Effector CD8-positive, alpha-beta T cell (primary cell): Measurements from ENCODE around the gene GNAQ.
"Not testable (repeated sequence)": the region's sequence is repeated elsewhere in the genome, so short reads cannot be mapped to it uniquely, and the experiment has no call there.

ENCODE experiments used
- DNase-seq: peaks from one replicate; lab custom pipeline; 2025; lab: John Stamatoyannopoulos, UW

Gene GNAQ

DNA sequence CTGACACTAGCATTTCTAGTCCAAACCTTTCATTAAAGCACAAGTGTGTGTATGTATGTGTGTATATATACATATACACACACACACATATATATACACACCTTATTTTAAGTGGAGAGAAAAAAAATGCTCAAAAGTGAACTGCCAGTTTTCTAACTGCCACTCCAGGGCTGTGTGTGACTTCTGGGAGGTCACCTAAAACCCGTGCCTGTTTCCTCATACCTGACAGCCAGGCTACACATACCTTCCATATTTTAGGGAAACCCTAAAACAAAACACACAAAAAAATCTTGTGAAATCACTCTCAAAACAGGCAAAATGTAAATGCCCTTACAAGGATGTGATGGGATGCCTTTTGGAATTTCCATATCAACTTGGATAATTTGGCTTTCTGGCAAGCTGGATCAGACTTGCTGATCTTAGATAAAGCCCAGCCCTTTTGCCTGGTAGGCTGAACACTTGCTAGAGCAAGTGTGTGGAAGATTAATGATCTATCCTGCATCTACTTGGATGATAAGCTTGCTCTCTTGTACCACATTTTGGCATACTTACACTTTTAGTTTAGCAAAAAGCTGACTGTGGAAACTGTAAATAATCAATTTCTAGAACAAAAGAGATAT lies 127.8 kb downstream of the GNAQ start:
- DNase-seq, result no peak

DNA sequence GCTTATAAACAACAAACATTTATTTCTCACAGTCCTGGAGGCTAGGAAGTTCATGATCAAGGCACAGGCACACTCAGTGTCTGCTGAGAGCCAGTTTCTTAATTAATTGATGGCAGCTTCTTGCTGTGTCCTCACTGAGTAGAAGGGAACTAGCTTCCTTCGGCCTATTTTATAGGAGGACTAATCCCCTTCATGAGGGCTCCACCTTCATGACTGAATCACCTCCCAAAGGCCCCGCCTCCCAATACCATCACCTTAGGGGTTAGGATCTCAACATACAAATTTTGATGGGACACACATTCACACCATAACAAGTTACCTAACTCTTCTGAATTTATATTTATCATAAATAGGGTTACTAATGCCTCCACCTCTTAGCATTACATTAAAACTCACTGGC lies 129.8 kb downstream of the GNAQ start:
- no peak for DNase-seq

DNA sequence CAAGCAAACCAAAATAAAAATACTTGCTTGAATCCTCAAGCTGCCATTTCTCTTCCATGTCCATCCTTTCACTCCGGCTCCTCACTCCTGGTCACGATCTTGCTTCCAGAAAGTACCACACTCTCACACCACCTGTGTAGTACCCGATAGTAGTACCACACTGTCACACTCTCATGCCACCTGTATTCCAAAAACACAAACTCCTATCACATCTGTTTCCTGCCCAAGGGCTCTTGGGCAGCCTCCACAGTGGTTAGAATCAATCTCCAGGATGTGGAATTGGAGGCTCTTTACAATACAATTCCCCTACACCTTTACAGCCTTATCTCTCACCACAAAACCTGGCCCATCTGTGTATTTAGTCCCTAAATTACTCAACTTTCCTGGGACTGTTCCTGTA lies 130.6 kb downstream of the GNAQ start:
- no peak for DNase-seq

DNA sequence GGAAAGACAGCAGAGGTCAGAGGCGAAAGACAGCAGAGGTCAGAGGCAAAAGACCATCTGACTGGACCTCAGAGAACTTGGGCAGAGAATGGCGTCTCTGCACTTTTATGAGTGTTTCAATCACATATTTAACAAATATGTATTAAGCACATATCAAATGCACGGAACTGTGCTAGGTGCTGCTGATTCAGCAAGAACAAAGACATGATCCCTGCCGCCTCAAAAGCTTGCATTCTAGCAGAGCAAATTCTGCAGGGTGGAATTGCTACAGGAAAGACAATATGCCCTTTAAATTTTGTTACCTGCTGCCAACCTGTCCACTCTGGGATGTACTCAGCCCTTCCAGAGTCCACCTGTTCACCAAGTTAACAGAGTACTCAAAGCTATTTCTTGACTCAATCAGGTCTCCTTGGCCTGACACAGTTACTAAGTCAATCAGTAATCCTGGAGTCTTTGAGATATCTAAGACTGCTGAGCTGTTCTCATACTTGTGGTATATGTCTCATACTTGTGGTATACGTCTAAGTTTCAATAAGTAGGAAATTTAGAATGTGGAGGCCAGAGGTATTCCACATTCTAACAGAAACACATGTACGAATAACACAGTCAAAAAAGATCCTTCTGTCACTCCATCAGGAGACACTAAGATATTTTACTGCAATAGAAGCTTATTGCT lies 131.8 kb downstream of the GNAQ start:
- no peak for DNase-seq

DNA sequence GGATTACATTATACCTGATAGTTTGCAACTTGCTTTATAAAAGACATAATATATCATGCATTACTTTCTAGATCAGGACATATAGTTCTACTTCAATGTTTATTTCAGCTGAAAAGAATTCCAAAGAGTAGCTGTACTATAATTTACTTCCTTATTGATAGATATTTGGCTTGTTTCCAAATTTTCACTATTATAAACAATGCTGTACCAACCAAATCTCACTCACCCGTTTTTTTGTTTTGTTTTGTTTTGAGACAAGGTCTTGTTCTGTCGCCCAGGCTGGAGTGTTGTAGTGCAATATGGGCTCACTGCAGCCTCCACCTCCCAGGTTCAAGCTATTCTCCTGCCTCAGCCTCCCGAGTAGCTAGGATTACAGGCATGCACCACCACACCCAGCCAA lies 132.7 kb downstream of the GNAQ start:
- DNase-seq, result no peak

DNA sequence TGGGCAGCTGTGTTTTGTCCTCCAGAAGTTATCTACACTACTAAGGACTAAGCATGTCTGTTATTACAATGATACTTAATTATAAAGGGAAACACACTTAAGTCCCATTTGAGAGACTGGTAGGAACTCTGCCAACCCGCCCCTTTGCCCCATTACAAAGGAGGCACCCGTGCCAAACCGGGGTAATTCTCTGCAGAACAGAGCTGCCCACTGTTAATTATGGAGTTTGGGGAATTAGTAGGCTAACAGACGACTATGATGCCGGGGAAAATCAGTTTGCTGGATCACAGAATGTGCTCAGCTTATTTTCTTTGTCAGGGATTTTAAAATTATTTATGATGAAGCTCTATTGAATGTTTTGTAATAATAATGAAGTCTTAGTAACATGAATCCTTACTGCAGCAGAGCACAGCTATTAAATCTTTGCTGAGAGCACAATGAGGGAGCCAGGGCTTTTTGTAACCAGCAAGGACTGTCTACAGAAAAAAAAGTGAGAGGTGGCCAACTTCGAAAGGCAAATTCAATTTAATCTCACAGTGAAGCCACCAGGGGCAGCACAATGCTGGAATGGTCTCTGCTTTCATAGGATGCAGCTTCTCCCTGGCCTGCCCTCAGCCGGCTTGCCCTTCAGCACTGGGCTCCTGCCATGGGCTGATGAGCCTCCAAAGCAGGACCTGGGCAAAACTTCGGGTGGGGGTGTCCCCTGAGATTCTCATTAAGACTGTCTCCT lies 134.5 kb downstream of the GNAQ start:
- DNase-seq, result no peak

DNA sequence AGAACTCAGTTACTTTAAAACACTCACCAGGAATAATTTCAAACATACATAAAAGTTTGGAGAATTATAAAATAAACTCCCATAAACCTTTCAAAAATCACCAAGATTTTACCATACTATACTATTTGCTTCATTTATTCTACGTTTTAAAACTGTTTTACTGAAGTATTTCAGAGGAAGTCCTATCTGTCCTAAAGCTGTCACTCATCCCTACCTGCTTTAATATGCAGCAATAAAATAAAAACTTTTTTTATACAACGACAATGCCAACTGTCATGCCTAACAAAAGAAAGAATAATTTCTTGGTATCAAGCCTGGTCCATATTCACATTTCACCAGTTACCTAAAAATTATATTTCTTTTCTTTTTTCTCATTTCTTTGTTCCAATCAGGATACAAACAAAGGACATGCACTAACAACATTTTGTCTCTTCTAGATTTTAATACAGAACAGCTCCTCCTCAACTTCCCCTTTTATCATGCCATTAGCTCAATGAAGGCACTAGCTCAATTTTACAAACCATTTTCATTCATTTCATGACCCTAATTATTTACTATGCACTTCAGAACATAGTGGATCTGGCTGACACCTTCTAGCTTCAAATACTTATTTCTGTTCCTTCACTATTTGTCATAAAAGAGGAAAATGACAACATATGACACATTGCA lies 135.2 kb downstream of the GNAQ start:
- DNase-seq, result no peak

DNA sequence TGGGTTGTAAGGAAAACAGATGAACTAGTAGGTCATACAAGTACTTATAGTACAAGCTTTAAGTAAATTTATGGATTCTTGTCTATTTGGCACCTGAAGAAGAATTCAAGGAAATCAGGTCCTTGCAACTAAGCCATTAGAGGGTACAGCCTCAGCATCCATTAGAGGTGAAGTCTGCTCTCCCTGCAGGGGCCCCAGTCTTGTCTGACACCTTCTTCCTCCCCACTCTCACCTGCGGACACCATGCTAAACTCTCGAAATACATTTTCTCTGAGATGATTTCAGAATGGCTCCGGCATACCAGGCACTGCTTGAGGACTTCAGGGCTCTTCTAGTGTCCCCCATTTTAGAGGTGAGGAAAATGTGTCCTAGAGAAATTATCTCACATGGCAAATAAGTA lies 137.9 kb downstream of the GNAQ start:
- no peak for DNase-seq

DNA sequence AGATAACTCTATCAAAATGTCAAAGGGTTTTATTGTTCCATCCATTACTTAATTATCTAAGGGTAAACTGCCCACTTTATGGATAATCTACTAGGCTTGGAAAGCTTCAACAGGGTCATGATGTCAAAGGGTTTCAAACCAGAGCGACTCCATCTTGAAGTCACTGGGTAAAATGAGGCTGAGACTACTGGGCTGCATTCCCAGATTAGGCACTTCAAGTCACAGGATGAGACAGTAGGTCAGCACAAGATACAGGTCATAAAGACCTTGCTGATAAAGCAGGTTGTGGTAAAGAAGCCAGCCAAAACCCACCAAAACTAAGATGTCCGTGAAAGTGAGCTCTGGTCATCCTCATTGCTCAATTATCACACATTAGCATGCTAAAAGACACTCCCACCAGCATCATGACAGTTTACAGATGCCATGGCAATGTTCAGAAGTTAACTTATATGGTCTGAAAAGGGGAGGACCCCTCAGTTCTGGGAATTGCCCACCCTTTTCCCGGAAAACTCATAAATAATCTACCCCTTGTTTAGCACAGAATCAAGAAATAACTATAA lies 138.6 kb downstream of the GNAQ start:
- no peak for DNase-seq

DNA sequence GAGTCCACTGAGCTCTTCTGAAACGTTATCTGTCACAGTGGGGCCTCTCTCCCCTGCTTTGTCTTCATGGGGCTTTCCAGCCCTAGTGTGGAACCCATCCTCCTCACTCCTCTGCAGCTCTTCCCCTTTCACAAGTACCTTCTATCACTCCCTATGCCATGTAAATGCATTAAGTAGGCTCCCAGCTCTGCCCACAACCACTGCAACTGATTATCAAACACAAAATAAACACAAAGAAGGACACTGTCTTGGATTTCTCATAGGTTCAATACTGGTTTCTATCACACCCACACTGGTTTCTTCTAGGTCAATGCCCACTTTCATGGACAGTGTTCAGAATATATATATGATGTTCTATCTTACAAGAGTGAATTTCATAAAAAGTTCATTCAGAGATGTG lies 139.4 kb downstream of the GNAQ start:
- no peak for DNase-seq

DNA sequence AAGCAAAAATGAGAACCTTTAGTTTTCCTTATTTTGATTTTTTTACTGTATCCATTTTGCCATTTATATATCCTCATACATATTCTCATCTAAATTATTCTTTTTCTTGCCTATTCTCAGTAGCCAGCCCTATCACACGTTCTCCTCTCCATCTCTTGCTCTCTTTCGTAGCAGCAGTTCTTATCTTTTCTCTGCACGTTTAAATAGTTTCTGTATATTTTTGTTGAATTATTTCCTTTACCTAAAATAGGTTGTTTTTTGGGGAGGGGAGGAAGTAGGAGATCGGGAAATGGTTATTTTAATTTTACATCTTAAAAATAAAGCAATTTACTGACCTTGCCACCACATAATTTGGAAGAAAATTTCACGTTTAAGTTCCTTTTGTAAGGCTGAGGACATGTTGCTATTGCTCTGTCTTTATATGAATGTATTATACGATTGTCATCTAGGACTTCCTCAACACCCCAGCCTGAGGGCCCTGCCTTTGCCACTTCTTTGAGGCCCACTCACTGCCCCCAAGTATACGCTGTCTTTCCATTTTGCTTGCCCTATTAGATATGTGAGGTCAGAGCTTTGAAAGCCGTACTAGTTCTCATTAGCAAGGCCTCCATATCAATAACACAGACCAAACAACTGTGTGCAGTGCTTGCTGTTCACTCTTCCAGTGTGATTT lies 140.3 kb downstream of the GNAQ start:
- no peak for DNase-seq

DNA sequence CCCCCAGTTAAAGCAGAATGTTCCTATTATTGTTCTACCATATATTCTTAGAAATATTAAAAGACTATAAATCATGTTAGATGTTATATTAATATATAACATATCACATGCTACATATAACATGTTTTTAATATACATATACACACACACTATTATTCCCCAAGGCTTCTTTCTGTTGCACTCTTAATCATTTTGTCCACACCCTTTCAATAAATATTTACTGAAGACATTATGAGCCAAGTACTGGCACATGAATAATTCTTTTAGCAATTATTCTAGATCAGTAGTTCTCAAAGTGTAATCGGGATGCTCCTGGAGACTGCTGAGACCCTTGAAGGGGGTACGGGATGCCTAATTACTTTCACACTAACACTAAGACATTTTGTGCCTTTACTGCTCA lies 143.9 kb downstream of the GNAQ start:
- DNase-seq, result no peak

DNA sequence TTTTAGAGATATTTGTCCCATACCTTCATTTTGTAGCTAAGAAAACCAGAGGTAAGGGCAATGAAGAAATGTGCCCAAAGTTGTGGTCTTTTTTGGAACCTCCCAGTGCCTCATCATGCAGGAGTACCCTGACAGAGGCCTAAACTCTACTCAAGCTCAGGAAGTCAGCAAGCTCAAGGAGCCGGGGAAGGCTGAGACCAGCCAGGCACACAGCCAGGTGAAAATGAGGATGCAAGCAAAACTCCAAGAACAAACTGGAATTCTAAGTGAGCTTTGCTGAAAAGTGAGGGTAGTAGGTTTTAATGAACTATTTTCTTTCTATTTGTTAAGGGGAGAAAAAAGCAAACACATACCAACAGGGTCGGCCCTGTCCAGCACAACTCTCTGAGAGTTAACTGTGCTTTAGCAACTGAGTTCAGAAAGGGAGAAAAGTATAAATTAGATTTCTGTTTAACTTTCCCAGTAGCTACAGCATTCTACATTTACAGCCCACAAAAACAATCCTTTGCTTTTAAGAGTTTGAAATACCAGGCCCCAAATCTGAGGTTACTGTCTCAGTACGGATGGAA lies 146.4 kb downstream of the GNAQ start:
- DNase-seq, result no peak

DNA sequence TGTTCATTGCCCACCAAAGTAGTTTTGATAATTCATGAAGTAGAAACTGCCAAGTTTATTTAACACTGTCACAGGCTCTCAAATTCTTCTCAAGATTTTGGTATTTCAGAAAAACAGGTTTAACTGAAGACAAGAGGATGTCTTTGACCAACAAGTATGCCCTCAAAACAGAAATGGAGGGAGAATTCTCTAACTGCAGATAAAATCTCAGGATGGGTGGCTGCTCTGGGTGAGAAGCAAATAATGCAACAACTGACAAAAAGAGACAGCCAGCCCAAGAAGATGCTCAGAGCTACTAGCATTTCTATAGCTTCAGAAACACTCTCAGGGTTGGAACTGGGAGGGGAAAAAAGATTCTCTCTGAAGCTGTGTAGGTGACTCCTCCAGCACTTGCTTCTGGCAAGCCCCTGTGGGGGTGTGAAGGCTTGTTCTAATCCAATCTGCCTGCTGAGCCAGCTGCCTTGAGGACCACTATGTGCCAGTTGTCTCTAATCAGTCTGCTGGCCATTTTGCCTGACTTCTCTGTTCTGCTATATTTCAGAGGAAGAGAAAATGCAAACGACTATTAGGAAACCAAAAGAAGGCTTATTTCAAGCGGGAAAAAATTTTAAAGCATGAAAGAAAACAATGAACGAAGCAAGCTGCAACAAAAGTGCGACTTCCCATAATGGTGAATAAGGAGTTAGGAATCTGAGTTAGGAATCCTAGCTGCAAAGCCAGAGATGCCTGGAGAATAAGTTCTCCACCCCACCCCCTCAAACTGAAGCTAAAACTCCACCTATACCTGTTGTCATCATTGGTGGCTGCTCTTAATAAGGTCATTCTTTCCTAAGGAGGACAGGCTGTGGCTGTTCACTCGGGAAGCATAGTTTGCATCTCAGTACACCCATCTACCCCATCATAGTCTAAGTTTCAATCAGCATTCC lies 147.5 kb downstream of the GNAQ start:
- no peak for DNase-seq

DNA sequence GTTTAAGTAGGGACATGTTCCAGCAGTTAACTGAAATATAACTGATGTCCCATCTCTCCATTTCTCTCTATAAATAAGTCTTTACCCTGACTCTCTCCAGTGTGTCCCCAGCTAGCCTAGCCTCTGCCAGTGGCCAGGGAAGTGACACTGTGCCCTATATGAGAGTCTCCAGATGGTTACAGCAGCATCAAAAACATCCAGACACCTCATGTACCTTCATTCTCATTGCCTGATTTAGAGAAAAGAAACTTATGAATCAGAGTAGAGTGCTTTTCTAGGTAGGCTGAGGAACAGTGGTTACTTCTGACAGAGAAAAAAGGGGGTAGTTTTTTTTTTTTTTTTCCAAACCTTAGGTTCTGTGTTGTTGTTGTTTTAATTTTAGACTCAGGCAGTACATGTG lies 148.5 kb downstream of the GNAQ start:
- no peak for DNase-seq

DNA sequence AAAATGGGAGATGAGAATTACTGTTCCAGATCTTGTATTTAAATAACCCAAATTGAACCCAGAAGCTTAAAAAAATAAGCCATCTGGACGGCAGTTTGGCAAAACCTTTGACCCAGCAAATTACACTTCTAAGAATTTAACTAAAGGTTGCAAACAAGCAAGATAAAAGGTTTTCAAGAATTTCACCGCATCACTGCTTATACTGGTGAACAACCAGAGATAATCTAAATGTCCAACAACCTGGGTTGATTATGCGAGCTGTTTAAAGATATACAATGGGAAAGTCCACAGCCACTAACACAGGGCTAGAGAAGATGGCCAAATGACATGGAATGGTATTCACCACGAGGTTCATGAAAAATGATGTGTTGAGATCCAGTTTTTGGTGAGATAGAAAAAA lies 149.3 kb downstream of the GNAQ start:
- no peak for DNase-seq

DNA sequence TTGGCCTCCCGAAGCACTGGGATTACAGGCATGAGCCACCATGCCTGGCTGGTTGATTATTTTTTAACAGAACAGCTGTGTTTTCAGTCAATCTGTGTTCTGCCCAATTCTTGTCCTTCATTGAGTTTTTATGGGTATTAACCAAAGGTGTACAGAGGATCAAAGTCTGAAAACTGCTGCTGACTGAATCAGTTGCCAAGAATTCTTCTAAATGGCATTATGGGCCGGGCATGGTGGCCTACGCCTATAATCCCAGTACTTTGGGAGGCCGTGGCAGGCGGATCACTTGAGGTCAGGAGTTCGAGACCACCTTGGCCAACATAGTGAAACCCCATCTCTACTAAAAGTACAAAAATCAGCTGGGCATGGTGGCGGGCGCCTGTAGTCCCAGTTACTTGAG lies 150.0 kb downstream of the GNAQ start:
- not testable (repeated sequence) for DNase-seq

DNA sequence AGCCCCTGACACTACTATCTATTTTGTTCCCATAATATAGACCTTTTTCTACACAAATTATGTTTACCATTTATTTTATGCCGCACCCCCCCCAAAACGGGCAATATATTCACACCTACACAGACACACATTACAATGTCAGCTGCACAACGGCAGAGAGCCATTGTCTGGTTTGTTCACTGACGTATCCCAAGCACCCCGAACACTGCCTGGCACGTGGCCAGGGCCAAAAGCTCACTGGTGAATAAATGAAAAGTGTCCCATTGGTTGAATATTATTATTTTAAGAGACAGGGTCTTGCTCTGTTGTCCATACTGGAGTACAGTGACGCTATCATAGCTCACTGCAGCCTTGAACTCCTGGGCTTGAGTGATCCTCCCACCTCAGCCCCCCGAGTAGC lies 150.5 kb downstream of the GNAQ start:
- DNase-seq, result no peak

DNA sequence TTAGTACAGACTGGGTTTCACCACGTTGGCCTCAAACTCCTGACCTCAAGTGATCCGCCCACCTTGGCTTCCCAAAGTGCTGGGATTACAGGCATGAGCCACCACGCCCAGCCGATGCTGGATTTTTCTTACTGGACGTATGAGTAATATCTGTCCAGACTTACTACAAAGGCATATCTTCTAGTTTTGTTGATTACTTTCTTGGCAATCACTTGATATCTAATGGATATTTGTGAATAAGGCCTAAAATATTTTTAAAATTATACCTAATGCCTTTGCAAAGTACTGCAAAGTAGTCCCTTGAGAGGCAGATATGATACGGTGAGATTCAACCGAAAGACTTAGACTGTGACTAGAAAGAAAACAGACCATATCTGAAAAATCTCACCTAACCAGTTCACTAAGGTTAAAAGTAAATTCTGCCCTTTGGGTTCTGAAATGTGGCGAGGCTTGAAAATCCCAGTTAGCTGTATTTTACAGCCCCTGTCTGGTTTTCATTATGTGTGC lies 152.1 kb downstream of the GNAQ start:
- no peak for DNase-seq

DNA sequence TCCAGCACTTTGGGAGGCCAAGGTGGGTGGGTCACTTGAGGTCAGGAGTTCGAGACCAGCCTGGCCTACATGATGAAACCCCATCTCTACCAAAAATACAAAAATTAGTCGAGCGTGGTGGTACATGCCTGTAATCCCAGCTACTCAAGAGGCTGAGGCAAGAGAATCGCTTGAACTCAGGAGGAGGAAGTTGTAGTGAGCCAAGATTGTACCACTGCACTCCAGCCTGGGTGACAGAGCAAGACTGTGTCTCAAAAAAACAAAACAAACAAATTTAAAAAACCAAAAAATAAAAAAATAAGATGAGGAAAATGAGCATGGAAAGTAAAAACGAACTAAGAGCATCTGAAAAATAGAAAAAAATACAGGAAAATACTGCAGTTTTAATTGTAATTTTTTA lies 152.8 kb downstream of the GNAQ start:
- DNase-seq, result not testable (repeated sequence)
